Measurements from ENCODE around the gene NPTXR.
"Not testable (repeated sequence)": the region's sequence is repeated elsewhere in the genome, so short reads cannot be mapped to it uniquely, and the experiment has no call there.

Gene NPTXR

GRCh38 chr22:38831166-38831945 lies 12.5 kb downstream of the NPTXR start:
- DNase-seq (ENCODE audit: low read depth in 2 of 2), result no peak

GRCh38 chr22:38830845-38831108 lies 13.1 kb downstream of the NPTXR start:
- DNase-seq (ENCODE audit: low read depth in 2 of 2), result no peak

DNA sequence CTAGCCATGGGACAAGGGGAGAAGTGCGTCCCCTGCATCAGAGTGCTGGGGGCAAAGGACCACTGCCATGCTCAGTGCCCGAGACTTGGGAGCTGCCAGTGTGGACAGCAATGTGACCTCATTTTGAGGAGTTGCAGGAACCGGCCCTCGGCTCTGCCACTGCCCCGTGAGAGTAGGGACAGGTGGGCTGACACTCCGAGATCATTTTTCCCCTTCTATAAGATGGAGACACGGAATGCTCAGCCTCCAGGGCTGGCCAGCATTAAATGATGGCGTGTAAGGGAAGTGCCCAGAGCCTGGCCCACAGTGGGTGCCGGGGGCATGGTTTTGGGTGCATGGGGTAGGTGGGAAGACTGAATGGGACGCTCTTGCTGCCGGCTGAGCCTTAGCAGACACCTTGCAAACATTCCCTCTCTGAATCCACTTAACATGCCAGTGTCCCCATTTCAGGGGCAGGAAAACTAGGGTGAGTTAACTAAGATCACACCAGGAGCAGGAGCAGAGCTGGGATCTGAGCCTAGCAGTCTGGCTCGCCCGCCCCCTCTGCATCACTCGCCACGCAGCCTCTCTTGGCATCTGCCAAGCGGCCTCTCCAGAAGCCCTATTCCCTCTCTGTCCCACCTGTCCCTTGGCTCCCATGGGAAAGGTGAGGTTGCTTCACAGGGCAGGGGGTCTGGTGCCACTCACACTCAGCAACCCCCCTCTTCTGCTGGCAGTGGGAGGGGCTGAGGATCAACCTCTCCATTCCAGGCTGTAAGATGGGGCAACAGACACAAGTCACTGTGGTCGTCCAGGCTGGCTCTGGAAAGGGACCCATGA lies 13.6 kb downstream of the NPTXR start:
- DNase-seq (ENCODE audit: low read depth in 2 of 2), result no peak

DNA sequence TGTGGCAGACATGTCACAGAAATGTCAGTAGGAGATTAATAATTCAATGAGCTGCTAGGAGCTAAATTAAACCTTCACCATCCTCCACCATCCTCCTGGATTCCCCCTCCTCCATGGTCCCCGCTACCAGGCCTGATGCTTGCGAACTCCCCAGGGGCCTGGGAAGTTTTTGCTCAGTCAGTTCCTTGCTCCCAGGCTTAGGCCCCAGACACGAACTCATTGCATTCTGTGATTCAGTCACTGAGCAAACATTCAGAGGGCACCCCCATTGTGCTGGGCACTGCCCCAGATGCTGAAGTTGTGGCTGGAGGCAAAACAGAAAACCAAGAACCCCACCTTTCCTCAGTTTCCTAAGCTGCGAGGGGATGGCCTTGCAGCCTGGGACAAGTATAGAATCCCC lies 14.3 kb downstream of the NPTXR start:
- DNase-seq (ENCODE audit: low read depth in 2 of 2), result no peak

DNA sequence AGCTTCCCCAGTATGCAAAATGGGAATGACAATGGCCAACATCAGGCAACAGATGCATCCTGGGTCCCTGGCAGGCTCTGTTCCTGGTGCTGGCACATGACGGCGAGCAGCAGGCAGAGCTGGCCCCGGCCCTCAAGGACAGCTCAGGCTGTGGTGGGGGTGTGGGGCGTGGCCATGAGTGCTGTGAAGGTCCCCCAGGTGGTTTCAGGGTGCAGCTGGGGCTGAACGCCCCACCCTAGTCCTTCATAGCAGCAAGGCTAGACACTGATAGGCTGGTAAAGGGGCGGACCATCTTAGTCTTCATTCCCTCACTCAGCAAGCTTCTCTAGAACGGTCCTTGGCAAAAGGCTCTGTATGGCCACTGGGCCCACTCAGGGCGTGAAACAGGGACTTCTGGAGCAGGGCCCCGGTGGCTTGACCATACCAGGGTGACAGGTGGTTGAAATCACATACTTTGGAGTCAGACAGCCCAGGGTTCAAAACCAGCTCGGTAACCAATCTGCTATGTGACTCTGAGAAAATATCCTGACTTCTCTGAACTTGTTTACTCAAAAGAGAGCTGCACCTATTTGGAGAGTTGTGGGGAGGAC lies 15.1 kb downstream of the NPTXR start:
- DNase-seq (ENCODE audit: low read depth in 2 of 2), result no peak

DNA sequence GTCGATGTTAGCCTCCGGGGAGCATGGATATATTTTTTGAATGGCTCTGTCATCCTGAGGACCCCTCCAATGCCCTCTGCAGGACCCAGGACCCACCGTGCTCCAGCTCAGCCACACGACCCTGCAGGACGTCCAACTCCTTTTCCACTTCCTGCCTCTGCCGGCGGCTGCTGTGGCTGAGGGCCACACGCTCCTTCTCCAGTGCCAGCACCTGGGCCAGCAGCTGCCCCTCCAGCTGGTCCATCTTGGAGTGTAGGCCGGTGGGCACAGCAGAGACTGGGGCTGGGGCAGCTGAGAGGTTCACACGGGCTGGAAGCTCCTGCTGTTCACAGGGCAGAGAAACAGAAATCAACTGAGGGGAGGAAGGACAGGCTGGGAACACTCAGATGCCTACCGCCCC lies 15.6 kb downstream of the NPTXR start:
- no peak for DNase-seq (ENCODE audit: low read depth in 2 of 2)

GRCh38 chr22:38827510-38827909 lies 16.3 kb downstream of the NPTXR start:
- DNase-seq (ENCODE audit: low read depth in 2 of 2), result no peak

DNA sequence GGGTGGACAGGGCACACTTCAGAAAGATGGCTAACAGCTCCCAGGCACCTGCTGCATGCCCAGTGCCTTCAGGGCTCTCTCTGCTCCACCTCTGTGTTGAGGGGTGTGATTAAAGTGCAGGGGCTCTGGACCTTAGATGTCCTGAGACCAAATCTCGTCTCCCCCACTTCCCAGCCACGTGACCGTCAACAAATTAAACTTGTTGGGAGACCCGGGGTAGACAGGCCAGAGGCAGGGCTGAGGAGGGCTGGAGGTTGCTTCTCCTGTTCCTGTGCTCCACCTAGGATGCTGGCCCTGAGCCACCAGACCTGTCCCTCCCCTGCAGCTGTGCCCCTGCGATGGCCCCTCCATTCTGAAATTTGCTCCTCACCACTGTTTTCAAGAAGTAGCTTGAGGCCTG lies 17.0 kb downstream of the NPTXR start:
- DNase-seq (ENCODE audit: low read depth in 2 of 2), result no peak

GRCh38 chr22:38826386-38826785 lies 17.4 kb downstream of the NPTXR start:
- no peak for DNase-seq (ENCODE audit: low read depth in 2 of 2)

- DNase-seq (ENCODE audit: low read depth in 2 of 2), result no peak
Observed at GRCh38 chr22:38824585-38824984, 19.2 kb downstream of the NPTXR start.

DNA sequence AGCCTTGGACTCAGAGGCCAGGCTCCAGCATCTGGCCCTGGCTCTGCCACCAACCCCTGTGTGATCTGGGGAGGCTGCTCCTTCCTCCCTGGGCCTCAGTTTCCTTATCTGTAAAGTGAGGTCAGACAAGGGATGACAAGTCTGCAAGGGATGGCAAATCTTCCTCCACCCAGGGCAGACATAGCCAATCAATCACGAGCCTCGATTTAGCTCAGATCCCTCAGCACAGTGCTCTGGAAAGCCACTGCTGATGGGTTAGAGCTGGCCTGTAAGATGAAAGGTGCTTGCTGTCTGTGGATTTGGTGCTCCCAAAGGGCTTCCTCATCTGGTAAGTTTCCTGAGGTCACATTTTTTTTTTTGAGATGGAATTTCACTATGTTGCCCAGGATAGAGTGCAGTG lies 20.2 kb downstream of the NPTXR start:
- no peak for DNase-seq (ENCODE audit: low read depth in 2 of 2)

- DNase-seq (ENCODE audit: low read depth in 2 of 2), result no peak
Observed at GRCh38 chr22:38823076-38823475, 20.8 kb downstream of the NPTXR start.

- no peak for DNase-seq (ENCODE audit: low read depth in 2 of 2)
Observed at GRCh38 chr22:38820020-38820419, 23.8 kb downstream of the NPTXR start.

GRCh38 chr22:38819387-38819940 lies 24.4 kb downstream of the NPTXR start:
- no peak for DNase-seq (ENCODE audit: low read depth in 2 of 2)

GRCh38 chr22:38817196-38817595 lies 26.6 kb downstream of the NPTXR start:
- DNase-seq (ENCODE audit: low read depth in 2 of 2), result no peak

DNA sequence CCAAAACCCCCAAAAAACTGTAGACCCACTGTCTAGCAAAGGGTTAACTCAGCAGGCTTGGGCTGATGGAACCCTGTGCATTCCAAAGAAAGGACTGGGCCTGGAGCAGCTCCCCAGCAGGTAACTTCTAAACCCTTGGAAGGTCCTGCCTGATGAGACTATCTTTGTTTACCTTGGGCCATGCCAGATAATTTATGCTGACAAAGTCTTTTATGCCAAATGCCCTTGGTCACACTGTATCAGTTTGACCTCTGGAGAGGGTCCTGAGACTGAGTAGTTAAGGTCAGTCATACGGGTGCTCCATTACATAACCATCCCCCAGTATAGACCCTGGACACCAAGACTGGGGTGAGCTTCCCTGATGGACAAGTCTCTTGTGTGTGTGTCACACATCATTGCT lies 28.0 kb downstream of the NPTXR start:
- DNase-seq (ENCODE audit: low read depth in 2 of 2), result no peak

GRCh38 chr22:38811241-38811640 lies 32.6 kb downstream of the NPTXR start:
- no peak for DNase-seq (ENCODE audit: low read depth in 2 of 2)

DNA sequence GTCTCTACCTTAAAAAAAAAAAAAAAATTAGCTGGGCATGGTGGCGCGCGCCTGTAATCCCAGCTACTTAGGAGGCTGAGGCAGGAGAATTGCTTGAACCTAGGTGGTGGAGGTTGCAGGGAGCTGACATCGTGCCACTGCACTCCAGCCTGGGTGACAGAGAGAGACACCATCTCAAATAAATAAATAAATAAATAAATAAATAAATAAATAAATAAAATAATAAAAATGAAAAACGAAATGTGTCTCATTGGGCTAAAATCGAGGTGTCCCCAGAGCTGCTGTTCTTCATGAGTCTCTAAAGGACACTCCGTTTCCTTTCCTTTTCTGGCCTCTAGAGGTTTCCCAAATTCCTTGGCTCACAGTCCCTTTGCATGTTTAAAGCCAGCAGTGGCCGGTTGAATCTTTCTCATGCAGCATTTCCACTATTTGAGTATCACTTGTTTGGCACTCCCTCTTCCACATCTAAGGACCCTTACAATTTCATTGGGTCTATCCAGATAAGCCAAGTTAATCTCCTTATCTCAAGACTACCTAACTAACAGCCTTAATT lies 38.7 kb downstream of the NPTXR start:
- DNase-seq (ENCODE audit: low read depth in 2 of 2), result not testable (repeated sequence)

GRCh38 chr22:38802671-38803121 lies 41.1 kb downstream of the NPTXR start:
- no peak for DNase-seq (ENCODE audit: low read depth in 2 of 2)

GRCh38 chr22:38799265-38800002 lies 44.4 kb downstream of the NPTXR start:
- DNase-seq (ENCODE audit: low read depth in 2 of 2), result no peak

GRCh38 chr22:38798496-38798895 lies 45.3 kb downstream of the NPTXR start:
- DNase-seq (ENCODE audit: low read depth in 2 of 2), result no peak

Measured in stimulated activated CD4-positive, alpha-beta T cell treated with anti-CD3 and anti-CD28 coated beads, Interleukin-1b, Interleukin-23, amount 100 ng/mL, for 1 hour (primary cell).